Fibroblast of pulmonary artery (primary cell): ENCODE results near the gene ZNHIT6.
"Not testable (repeated sequence)": the region's sequence is repeated elsewhere in the genome, so short reads cannot be mapped to it uniquely, and the experiment has no call there.

Experiments used
- DNase-seq: peaks from one replicate; pipeline ENCODE4 v3.0.0-alpha.2; 2010; ENCODE audit warnings: low read depth
- H3K4me3 ChIP-seq: replicated peaks from 2 replicates; pipeline ENCODE4 v1.5.1; 2011; ENCODE audit warnings: low read depth, mild to moderate bottlenecking, control low read depth, low read length, moderate library complexity
- CTCF ChIP-seq: IDR thresholded peaks from 2 replicates; pipeline ENCODE4 v1.5.1; 2011; ENCODE audit warnings: mild to moderate bottlenecking, control low read depth, low read length, inconsistent platforms; ENCODE audit errors: missing control alignments

The ZNHIT6 gene

DNA sequence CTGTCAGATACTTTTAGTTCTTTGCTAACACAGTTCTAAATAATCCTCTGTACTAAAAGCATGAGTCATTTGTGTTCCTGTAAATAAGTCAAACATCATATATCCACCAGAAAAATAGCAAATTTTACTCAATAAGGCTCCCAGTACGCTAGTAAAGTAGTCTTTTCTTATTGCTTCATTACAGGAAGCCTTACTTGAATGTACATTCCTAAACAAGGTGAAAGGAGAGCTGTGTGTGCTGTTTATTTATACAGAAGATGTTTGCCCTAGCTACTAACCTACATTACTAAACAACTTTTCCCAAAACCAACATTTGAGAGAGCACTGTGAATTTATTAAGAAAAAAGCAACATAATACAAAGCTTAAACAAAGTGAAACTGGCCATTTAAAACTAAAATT is 52.0 kb downstream of the ZNHIT6 start:
- H3K4me3 ChIP-seq = no peak overlapping the region
- DNase-seq = peak; percentile 30
- TF ChIP-seq CTCF = no peak

DNA sequence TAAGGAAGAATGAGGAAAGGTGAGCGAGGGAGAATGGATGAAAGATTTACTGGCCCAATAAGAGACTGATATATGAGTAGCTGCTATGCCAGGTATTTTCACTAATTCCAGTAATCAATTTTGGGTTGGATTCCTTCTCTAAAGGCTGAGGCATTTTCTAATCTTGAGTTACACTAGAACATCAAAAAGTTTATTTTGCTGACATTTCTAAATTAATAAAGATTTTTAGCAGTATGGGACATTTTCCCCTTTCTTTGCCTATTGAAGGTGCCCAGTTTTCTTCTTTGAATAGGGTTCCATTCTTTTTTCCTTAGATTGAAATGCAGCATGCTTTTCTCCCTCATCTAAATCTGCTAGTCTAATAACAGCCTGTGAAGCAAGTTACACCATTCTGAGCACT is 52.9 kb downstream of the ZNHIT6 start:
- no peak for TF ChIP-seq CTCF
- no peak overlapping the region for H3K4me3 ChIP-seq
- no peak for DNase-seq

DNA sequence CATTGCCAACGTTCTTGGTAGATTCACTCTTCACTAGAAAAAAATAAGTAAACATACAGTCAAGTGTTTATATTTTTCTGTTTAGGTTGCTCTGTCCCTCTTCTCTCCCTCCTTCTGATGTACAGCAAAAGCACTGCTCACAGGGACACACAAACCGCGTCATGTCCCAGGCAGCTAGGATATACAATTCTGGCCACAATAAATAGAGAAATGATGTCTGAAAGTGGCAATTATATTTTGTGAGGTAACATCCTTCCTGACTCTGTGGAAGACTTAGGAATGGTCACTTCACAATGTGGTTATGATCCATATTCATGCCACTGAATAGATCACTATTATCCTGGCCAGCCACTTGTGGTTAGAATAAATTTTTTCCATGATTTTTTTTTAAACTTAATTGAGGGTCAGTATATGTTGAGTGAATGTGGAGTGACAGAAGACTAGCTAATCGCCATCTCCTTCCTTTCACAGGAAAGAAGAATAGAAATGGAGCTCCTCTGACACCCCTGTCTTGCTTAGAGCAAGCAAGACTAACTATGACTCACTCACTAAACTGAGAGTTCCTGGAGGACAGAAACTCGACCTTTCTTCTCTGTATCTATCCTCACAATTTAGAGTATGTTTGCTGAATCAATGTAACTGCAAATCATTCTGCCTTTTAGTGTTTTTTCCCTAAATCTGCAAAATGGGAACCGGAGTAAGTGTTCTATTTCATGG is 54.0 kb downstream of the ZNHIT6 start:
- peak; percentile 35 for DNase-seq

GRCh38 chr1:85652327-85652726 is 55.9 kb downstream of the ZNHIT6 start:
- no peak overlapping the region for H3K4me3 ChIP-seq
- TF ChIP-seq CTCF = no peak
- DNase-seq = no peak

More for the DNA sequence above, 54.0 kb downstream of the ZNHIT6 start:
- no peak for TF ChIP-seq CTCF
- H3K4me3 ChIP-seq = no peak overlapping the region

DNA sequence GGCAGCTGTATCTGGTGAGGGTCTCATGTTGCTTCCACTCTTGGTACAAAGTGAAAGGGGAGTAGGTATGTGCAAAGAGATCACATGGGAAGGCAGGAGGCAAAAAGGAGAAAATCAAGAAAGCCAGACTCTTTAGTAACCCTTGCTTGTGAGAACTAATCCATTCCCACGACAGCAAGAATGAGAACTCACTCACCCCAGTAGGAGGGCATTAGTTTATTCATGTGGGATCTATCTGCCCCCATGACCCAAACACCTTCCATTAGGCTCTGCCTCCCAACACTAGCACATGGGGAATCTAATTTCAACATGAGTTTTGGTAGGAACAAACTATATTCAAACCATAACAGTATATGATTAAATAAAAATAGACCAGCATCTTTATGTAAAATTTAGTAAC is 57.6 kb downstream of the ZNHIT6 start:
- TF ChIP-seq CTCF = no peak
- no peak for DNase-seq
- H3K4me3 ChIP-seq = no peak overlapping the region

GRCh38 chr1:85649591-85649990 is 58.6 kb downstream of the ZNHIT6 start:
- DNase-seq = no peak
- no peak for TF ChIP-seq CTCF
- H3K4me3 ChIP-seq = no peak overlapping the region

DNA sequence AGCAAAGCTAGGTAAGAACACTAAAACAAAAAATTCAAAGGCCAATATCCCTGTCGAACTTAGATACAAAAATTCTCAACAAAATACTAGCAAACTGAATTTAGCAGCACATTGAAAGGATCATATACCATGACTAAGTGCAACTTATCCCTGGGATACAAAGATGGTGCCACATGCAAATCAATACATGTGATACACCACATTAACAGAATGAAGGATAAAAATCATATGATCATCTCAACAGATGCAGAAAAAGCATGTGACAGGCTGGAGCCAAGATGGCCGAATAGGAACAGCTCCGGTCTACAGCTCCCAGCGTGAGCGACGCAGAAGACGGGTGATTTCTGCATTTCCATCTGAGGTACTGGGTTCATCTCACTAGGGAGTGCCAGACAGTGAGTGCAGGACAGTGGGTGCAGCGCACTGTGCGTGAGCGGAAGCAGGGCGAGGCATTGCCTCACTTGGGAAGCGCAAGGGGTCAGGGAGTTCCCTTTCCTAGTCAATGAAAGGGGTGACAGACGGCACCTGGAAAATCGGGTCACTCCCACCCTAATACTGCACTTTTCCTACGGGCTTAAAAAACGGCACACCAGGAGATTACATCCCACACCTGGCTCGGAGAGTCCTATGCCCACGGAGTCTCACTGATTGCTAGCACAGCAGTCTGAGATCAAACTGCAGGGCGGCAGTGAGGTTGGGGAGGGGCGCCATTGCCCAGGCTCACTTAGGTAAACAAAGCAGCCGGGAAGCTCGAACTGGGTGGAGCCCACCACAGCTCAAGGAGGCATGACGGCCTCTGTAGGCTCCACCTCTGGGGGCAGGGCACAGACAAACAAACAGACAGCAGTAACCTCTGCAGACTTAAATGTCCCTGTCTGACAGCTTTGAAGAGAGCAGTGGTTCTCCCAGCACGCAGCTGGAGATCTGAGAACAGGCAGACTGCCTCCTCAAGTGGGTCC is 66.4 kb downstream of the ZNHIT6 start:
- not testable (repeated sequence) for DNase-seq, H3K4me3 ChIP-seq

- not testable (repeated sequence) for H3K4me3 ChIP-seq, DNase-seq
These were observed 68.3 kb downstream of the ZNHIT6 start for GRCh38 chr1:85639920-85640319.
